ENCODE data around the gene PDZRN4.
"Not testable (repeated sequence)": the region's sequence is repeated elsewhere in the genome, so short reads cannot be mapped to it uniquely, and the experiment has no call there.

The PDZRN4 gene

GRCh38 chr12:41186026-41186425 is 2.1 kb upstream of the PDZRN4 start:
- Histone ChIP-seq H3K9me3 (peaks cover 27% of the 10 kb centered on the region), H3K36me3 (peaks cover 7% of the 10 kb centered on the region; the same call in 1 of the 2 replicates), H3K4me3 (no peak overlapping the region), H3K9ac (no peak overlapping the region), H3K27me3 (peaks cover 35% of the 10 kb centered on the region), H4K20me1 (no peaks in the 10 kb centered on the region), H3K4me1 (peaks cover 26% of the 10 kb centered on the region), H3K27ac (no peak overlapping the region), H3K4me2 (peak overlapping the region; percentile 38)
- no peak for TF ChIP-seq Cebpa-rat (IDR thresholded peaks at IDR 0.05)

GRCh38 chr12:41188841-41189394 is 798 bp downstream of the PDZRN4 start:
- TF ChIP-seq Cebpa-rat (IDR thresholded peaks at IDR 0.05): no peak
- Histone ChIP-seq H3K4me2 (no peak overlapping the region), H3K4me1 (peaks cover 55% of the 10 kb centered on the region), H3K27me3 (peaks cover 35% of the 10 kb centered on the region), H3K4me3 (peak overlapping the region; percentile 36; the same call in 1 of the 2 replicates), H3K27ac (no peak overlapping the region), H4K20me1 (no peaks in the 10 kb centered on the region), H3K36me3 (peaks cover 7% of the 10 kb centered on the region; the same call in 1 of the 2 replicates), H3K9ac (no peak overlapping the region), H3K9me3 (peaks cover 27% of the 10 kb centered on the region)

- Histone ChIP-seq H3K4me3 (no peak overlapping the region), H3K9ac (no peak overlapping the region), H3K9me3 (peaks cover 27% of the 10 kb centered on the region), H3K27me3 (peaks cover 35% of the 10 kb centered on the region), H3K27ac (no peak overlapping the region), H3K36me3 (peaks cover 7% of the 10 kb centered on the region; the same call in 1 of the 2 replicates), H3K4me1 (peaks cover 62% of the 10 kb centered on the region), H3K4me2 (peak overlapping the region; percentile 36), H4K20me1 (no peaks in the 10 kb centered on the region)
- TF ChIP-seq Cebpa-rat (IDR thresholded peaks at IDR 0.05): no peak
Measured at GRCh38 chr12:41189395-41190251, 1.5 kb downstream of the PDZRN4 start.

- Histone ChIP-seq H3K27ac (no peak overlapping the region), H4K20me1 (no peaks in the 10 kb centered on the region), H3K36me3 (peaks cover 7% of the 10 kb centered on the region; the same call in 1 of the 2 replicates), H3K4me1 (peaks cover 69% of the 10 kb centered on the region), H3K9ac (no peak overlapping the region), H3K9me3 (peaks cover 27% of the 10 kb centered on the region), H3K4me3 (no peak overlapping the region), H3K4me2 (peak overlapping the region; percentile 36), H3K27me3 (peaks cover 35% of the 10 kb centered on the region)
- TF ChIP-seq Cebpa-rat (IDR thresholded peaks at IDR 0.05): no peak
Measured at GRCh38 chr12:41190338-41190737, 2.2 kb downstream of the PDZRN4 start.

DNA sequence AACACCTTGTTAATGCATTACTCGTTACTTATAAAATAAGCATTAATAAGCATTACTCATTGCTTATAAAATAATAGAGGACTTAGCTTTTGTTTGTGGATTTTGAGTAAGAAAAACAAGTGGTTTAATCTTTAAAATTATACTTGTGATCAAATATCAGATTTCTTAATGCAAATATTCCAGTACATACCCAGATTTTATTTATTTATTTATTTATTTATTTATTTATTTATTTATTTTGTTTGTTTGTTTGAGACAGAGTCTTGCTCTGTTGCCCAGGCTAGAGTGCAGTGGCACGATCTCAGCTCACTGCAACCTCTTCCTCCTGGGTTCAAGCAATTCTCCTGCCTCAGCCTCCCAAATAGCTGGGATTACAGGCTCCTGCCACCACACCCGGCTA is 3.4 kb downstream of the PDZRN4 start:
- H4K20me1 ChIP-seq, H3K9ac ChIP-seq, H3K4me3 ChIP-seq, H3K36me3 ChIP-seq: not testable (repeated sequence)
- Histone ChIP-seq H3K9me3 (peaks cover 27% of the 10 kb centered on the region), H3K27me3 (peaks cover 35% of the 10 kb centered on the region), H3K4me2 (peak overlapping the region; percentile 73; the same call in 1 of the 2 replicates), H3K4me1 (peaks cover 66% of the 10 kb centered on the region), H3K27ac (peak overlapping the region; percentile 84; the same call in 1 of the 2 replicates)

DNA sequence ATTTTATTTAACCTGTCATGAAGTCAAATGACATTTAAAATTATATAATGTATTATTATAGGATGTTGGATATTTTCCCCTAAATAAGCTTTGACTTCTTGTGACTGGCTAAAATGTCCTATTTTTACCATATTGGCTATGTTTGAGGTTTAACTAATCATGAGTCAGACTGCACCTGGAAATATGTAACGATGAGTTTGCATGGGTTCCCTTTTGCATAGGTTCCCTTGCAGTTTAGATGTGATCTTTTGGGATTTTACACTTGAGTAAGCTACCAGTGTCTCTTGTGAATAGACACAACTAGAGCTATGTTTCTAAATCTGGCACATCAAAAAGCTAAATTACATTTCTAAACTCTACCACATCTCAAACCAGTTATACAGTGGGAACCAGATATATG is 5.2 kb downstream of the PDZRN4 start:
- peaks cover 21% of the 10 kb centered on the region for H3K27me3 ChIP-seq
- H3K9me3 ChIP-seq: peaks cover 13% of the 10 kb centered on the region
- no peaks in the 10 kb centered on the region for H4K20me1 ChIP-seq
- H3K4me3 ChIP-seq: peak overlapping the region; percentile 45; the same call in 1 of the 2 replicates
- peak overlapping the region; percentile 55; the same call in 1 of the 2 replicates for H3K9ac ChIP-seq
- H3K4me2 ChIP-seq: peak overlapping the region; percentile 73
- no peak for TF ChIP-seq Cebpa-rat (IDR thresholded peaks at IDR 0.05)
- 0 out of 2 replicates have a peak, but pooled peaks cover 2% of the 10 kb centered on the region for H3K36me3 ChIP-seq
- H3K27ac ChIP-seq: peak overlapping the region; percentile 84
- H3K4me1 ChIP-seq: peaks cover 66% of the 10 kb centered on the region

DNA sequence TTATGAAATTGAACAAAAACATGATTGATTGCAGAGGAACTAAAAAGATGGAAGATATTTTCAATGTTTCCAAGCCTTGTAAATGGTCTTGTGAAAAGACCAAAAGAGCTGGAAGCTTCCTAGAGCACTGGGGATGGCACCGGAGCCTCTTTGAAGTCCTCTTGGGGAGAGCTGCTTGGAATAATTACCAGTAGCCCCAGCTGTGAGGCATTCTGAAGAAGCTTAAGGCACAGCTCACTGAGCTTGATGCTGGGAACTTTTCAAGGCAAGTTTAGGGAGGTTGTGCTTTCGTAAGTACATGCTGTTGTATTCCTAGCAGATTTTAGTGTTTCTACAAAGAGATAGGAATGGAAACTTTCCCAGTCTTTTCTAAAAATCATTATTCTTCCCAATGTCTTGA is 13.9 kb downstream of the PDZRN4 start:
- TF ChIP-seq Cebpa-rat (IDR thresholded peaks at IDR 0.05): no peak
- no peak overlapping the region for H3K4me2 ChIP-seq

GRCh38 chr12:41205070-41205709 is 17.1 kb downstream of the PDZRN4 start:
- no peak overlapping the region for H3K4me3 ChIP-seq
- H3K27me3 ChIP-seq: no peaks in the 10 kb centered on the region
- no peaks in the 10 kb centered on the region for H4K20me1 ChIP-seq
- peak overlapping the region; percentile 15; the same call in 1 of the 2 replicates for H3K4me2 ChIP-seq
- H3K27ac ChIP-seq: no peak overlapping the region
- H3K9ac ChIP-seq: no peak overlapping the region
- H3K36me3 ChIP-seq: no peaks in the 10 kb centered on the region
- no peak for TF ChIP-seq Cebpa-rat (IDR thresholded peaks at IDR 0.05)
- 0 out of 2 replicates have a peak, but pooled peaks cover 11% of the 10 kb centered on the region for H3K4me1 ChIP-seq
- no peaks in the 10 kb centered on the region for H3K9me3 ChIP-seq

More for the DNA sequence above, 13.9 kb downstream of the PDZRN4 start:
- Histone ChIP-seq H3K9ac (no peak overlapping the region), H3K27ac (no peak overlapping the region), H3K9me3 (no peaks in the 10 kb centered on the region), H4K20me1 (no peaks in the 10 kb centered on the region), H3K4me3 (no peak overlapping the region), H3K36me3 (no peaks in the 10 kb centered on the region), H3K4me1 (0 out of 2 replicates have a peak, but pooled peaks cover 11% of the 10 kb centered on the region), H3K27me3 (no peaks in the 10 kb centered on the region)

GRCh38 chr12:41206298-41206697 is 18.2 kb downstream of the PDZRN4 start:
- H3K4me1 ChIP-seq: 0 out of 2 replicates have a peak, but pooled peaks cover 7% of the 10 kb centered on the region
- H3K9me3 ChIP-seq: no peaks in the 10 kb centered on the region
- no peak overlapping the region for H3K9ac ChIP-seq
- H3K36me3 ChIP-seq: no peaks in the 10 kb centered on the region
- no peak overlapping the region for H3K4me2 ChIP-seq
- no peaks in the 10 kb centered on the region for H4K20me1 ChIP-seq
- H3K4me3 ChIP-seq: no peak overlapping the region
- H3K27me3 ChIP-seq: no peaks in the 10 kb centered on the region
- TF ChIP-seq Cebpa-rat (IDR thresholded peaks at IDR 0.05): no peak
- no peak overlapping the region for H3K27ac ChIP-seq

Measured in BLaER1 (cell line).